Dermis blood vessel endothelial cell (primary cell): ENCODE data around the gene SPANXN5. TPM values are rescaled to one million over a fixed set of nuclear protein-coding genes. Genes with fewer than 3 reads are reported as not detected.
"Not testable (repeated sequence)": the region's sequence is repeated elsewhere in the genome, so short reads cannot be mapped to it uniquely, and the experiment has no call there.

ENCODE experiments used
- DNase-seq: peaks from one replicate; pipeline ENCODE4 v3.0.0; 2010
- total RNA-seq: library from RNA; depleted of rRNA; stranded (reverse); fragments of >200 nt; gene quantifications from 2 replicates; pipeline ENCODE4 v1.2.3, GENCODE V29; 2014

Gene SPANXN5
- not detected in 2 replicates for total RNA-seq

GRCh38 chrX:52797327-52797726 lies at the start of gene SPANXN5:
SPANXN5 (minus strand) TSS chrX:52797427; CDS start chrX:52797348, 79 bp downstream.
- DNase-seq = not testable (repeated sequence)

GRCh38 chrX:52843619-52844018 lies 46.4 kb upstream of the SPANXN5 start:
- DNase-seq = not testable (repeated sequence)

GRCh38 chrX:52839137-52839536 lies 41.9 kb upstream of the SPANXN5 start:
- no peak for DNase-seq

- DNase-seq = no peak
These were observed 33.3 kb upstream of the SPANXN5 start for GRCh38 chrX:52830551-52830950.

GRCh38 chrX:52824608-52825007 lies 27.4 kb upstream of the SPANXN5 start:
- DNase-seq = no peak

- no peak for DNase-seq
These were observed 24.0 kb upstream of the SPANXN5 start for GRCh38 chrX:52821079-52821760.

- DNase-seq = no peak
These were observed 22.6 kb upstream of the SPANXN5 start for GRCh38 chrX:52819788-52820187.

GRCh38 chrX:52811065-52811625 lies 13.9 kb upstream of the SPANXN5 start, which contains the start of gene XAGE5:
XAGE5 (plus strand) TSS chrX:52811287; CDS start chrX:52812567, 1,280 bp downstream.
- no peak for DNase-seq

GRCh38 chrX:52804876-52805275 lies 7.6 kb upstream of the SPANXN5 start:
- DNase-seq = not testable (repeated sequence)

GRCh38 chrX:52773504-52773903 lies 23.7 kb downstream of the SPANXN5 start:
- not testable (repeated sequence) for DNase-seq

GRCh38 chrX:52765983-52766382 lies 31.2 kb downstream of the SPANXN5 start:
- not testable (repeated sequence) for DNase-seq

- DNase-seq = not testable (repeated sequence)
These were observed 46.3 kb downstream of the SPANXN5 start, which contains the start of gene SSX2B for GRCh38 chrX:52750952-52751351. SSX2B (plus strand) TSS chrX:52751252; CDS start chrX:52752681, 1,429 bp downstream.

Other genes starting within 250 kb of the SPANXN5 start
- gene SSX7, start 142.5 kb downstream of the SPANXN5 start, total RNA-seq = not detected in 2 replicates
- not detected in 2 replicates for gene SSX2, start 90.2 kb downstream of the SPANXN5 start, total RNA-seq
- not detected in 2 replicates for gene SSX2B, start 46.2 kb downstream of the SPANXN5 start, total RNA-seq
- not detected in 2 replicates for gene XAGE5, start 13.9 kb upstream of the SPANXN5 start, total RNA-seq
- not detected in 2 replicates for gene XAGE3, start 70.7 kb upstream of the SPANXN5 start, total RNA-seq
- gene FAM156B, start 99.9 kb upstream of the SPANXN5 start, total RNA-seq = 6.7 and 10.4 TPM in 2 replicates
- 5.6 and 9.2 TPM in 2 replicates for gene FAM156A, start 161.1 kb upstream of the SPANXN5 start, total RNA-seq